KBM-7 (cell line): ENCODE data around the gene SLC7A5.
"Not testable (repeated sequence)": the region's sequence is repeated elsewhere in the genome, so short reads cannot be mapped to it uniquely, and the experiment has no call there.

Experiments used
- DNase-seq: peaks from one replicate; pipeline ENCODE4 v3.0.0-alpha.2; 2015
- in situ Hi-C: fragments of 300-500 bp; cut with MboI; formaldehyde crosslinking; loops from 2 replicates; pipeline ENCODE4 v1.14.3; 2020; ENCODE audit warnings: low sequenced_read_pairs, low pct_unique_long_range_greater_than_20kb, mixed read lengths

SLC7A5 gene

DNA sequence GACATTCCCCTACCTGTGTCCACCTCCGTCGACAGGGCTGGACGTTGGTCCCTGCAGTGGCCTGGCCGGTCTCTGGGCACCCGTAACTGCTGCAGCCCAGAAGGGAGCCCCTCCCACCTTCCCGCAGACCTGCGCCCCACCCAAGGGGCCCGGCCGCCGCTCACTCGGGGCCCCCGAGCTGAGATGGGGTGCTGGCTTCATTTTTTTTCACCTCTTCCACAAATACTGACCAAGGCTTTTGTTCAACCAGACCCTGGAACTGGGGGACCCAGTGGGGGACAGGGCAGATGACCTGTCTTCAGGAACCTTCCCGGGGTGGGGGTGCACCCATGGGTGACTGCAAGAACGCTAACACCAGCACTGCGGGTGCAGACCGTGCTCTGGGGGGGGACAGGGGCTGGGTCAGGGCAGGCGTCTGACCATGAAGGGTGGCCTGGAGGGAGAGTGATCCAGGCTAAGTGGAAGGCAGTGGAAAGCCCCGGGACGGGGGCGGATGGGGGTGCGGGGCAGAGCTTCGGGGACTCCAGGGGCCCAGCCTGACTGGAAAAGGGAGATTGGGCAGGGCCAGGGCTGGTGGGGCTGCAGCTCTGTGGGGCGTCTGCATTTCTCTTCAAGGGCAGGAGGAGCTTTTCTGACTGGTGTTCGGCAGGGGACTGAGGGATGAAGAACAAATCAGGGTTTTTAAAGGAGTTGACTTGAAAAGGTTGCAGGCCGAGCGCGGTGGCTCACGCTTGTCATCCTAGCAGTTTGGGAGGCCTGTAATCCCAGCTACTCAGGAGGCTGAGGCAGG lies 42.3 kb downstream of the SLC7A5 start:
- no peak for DNase-seq
- in situ Hi-C loops = no loop called here

DNA sequence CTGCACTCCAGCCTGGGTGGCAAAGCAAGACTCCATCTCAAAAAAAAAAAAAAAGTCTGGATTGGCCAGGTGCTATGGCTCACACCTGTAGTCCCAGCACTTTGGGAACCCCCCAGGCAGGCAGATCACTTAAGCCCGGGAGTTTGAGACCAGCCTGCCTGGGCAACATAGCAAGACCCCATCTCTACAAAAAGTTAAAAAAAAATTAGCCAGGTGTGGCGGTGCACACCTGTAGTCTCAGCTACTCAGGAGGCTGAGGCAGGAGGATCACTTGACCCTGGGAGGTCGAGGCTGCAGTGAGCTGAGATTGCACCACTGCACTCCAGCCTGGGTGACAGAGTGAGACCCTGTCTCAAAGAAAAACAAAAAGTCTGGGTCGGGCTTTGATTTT lies 42.9 kb downstream of the SLC7A5 start:
- in situ Hi-C loops, DNase-seq: not testable (repeated sequence)

DNA sequence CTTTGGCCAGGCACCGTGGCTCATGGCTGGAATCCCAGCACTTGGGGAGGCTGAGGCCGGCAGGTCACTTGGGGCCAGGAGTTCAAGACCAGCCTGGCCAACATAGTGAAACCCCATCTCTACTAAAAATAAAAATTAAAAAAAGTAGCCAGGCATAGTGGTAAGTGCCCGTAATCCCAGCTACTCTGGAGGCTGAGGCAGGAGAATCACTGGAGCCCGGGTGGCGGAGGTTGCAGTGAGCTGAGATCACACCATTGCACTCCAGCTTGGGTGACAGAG lies 43.5 kb downstream of the SLC7A5 start:
- in situ Hi-C loops, DNase-seq: not testable (repeated sequence)

DNA sequence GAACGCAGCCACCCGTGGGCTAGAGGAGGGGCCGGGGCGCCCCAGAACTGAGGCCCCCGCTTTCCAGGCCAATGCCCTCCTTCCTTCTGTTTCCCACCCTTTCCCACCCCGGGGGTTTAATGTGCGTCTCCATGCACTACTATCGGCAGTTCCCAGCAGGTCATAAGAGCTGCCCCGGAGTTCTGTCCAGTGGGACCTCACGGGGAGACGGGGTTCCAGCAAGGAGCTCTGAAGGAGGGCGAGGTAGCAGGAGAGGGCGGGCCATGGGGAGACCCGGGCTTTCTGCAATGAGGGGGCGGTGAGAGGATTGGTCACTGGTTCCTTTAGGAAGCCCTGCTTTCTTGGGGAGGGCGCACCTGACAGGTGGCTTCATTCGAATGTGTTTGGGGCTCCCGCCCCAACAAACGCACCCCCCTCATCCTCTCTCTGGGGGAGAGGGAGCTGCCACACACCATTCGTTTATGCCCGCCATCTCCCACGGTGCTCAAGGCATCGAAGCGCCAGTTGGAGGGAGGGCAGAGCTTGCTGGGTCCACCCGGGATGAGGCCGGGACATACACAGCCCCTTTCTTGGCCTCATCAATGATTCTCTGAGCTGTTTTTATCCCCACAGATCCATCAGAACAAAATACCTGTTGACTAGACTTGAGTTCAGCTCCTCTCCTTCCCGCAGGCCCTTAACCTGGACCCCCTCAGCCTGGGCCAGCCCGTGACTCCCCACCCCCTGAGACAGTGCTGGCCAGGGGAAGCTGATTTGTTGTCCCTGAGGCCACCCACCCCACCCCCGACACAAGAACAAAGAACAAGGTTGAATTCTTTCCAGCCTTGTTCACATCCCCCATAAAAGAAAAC lies 44.1 kb downstream of the SLC7A5 start:
- DNase-seq = no peak
- in situ Hi-C loops = no loop called here

DNA sequence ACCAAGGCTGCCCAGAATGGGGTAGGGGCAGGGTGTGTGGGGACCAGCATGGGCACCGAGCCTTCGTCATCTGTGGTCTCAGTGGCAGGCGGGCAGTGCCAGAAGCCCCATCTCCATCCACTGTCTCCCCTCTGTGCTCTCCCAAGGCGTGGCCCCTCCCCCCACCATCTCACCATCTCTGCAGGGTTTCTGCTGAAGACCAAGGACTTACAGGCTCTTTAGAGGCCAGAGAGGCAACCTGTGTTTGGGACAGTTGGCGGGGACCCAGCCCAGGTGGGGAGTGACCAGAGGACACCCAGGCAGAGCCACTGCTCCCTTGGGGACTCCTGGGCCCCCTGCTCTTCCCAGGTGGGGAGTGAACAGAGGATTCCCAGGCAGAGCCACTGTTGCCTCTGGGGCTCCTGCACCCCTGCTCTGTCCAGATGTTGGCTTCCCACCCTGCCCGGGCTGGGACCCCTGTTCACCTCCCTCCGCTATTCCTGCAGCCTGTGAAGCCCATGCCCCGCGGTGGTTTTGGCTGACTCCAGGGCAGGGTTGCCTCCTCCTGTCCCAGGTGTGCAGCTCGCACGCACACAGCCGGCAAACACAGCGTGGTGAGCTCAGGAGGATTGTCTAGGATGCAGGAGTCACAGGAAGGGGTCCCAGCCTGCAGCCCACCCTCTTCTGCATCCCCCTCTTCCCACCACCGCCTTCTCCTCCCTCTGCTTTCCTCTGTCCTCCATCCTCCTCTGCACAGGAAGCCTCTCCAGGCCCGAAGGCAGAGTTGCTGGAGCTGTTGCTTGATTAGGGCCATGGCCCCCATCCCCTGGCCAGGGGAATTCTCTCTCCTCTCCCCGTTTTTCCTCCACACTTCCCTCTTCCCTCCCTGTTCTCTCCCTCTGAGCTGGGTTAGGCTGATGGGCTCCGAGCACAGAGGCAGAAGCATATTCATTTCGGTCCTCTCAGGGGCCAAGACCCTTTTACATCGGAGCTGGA lies 45.0 kb downstream of the SLC7A5 start:
- in situ Hi-C loops = no loop called here
- DNase-seq = no peak

DNA sequence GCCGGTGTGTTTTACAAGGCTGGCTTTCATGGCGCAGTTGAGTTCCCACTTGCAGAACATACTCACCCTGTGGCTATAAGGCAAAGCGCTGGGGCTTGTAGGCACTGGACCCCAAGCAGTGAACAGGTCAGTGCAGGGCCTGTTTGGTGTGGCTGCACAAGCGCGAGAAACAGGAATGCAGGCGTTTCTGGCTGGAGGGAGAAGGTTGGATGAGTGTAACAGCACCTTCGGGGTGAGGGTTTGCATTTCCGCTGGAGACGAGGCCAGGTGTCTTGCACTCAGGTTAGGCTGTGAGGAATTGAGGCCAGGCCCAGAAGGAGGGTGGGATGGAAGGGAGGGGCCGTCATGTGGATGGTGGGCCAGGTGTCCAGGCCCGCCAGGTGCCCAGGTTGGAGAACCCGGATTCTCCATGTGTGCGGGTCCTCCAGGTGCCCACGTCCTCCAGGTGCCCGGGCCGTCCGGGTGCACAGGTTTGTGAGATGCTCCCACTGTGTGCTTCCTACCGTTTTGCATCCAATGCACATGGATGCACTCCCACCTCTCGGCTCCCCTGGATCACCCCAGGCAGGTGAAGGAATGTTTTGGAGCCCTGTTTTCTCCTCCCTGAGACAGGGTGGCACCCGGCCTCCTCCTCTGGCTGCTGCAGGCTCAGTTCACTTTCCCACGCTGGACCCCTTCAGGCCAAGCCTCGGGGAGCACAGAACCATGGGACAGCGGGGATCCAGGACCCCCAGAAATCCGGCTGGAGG lies 46.0 kb downstream of the SLC7A5 start:
- in situ Hi-C loops = no loop called here
- no peak for DNase-seq

DNA sequence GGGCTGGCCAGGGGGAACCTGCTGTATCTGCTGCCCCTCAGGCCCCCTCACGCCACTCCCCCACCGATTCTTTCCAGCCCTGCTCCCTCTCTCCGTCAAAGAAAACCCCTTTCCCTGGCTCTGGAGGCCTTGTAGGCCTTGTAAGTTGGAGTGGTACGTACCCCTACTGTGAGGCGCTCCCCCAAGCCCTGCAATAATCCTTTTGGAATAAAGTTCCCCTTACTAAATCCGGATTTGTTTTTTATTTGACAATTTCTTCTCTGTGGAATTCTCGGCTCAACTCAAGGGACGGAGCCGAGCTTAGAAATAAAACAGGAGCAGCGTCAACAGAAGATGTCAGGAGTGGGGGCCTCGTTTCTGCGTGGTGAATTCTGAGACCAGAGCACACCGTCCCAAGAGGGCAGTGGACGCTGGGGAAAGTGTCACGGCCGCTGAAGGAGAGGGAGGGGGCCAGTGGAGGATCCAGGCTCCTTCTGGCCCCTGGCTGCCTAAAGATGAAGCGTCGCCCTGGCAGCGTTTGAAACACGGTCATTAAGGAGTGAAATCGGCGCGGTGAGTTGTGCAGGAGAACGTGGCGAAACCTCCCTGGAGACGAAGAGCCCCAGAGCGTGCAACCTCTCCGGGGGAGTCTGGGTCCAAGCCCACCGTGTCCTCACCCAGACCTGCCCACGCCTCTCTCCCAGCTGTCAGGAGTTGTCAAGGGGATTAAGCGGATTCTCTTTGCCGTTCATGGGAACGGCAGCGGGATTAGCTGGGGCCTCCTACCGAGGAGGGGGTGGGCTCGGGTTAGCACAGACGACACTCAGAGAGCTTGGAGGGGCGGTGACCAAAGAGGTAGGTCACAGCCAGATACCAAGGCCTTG lies 47.0 kb downstream of the SLC7A5 start:
- no peak for DNase-seq
- in situ Hi-C loops = no loop called here

DNA sequence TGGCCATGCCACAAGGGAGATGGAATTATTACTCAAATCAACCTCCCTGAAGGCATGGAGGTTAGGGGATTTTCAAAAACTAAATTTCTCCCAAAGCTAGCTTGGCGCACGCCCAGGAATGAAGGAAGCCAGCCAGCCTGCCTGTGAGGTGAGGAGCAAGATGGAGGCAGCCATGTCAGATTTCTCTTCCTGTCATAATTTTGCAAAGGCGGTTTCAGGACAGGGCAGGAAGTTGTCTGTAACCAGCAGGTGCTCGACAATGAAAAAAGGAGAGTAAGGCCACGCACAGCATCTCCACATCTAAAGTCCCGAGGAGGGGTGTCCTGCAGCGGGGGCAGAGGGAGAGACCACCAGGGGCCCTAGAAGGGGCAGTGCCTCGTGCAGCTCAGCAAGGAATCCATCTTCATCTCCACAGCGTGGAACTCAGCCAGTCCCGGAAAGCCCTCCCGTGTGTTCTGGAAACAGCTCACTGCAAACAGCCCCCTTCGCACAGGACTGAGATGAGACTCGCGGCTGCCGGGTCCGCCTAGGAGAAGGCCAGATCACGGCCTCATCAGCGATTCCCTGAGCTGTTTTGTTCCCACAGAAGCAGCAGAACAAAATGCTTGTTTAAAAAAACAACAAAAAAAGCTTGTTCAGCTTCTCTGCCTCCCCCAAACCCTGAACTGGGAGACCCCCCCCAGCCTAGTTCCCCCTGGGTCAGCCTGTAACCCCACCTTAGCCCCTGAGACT lies 47.8 kb downstream of the SLC7A5 start:
- in situ Hi-C loops = no loop called here
- DNase-seq = no peak

DNA sequence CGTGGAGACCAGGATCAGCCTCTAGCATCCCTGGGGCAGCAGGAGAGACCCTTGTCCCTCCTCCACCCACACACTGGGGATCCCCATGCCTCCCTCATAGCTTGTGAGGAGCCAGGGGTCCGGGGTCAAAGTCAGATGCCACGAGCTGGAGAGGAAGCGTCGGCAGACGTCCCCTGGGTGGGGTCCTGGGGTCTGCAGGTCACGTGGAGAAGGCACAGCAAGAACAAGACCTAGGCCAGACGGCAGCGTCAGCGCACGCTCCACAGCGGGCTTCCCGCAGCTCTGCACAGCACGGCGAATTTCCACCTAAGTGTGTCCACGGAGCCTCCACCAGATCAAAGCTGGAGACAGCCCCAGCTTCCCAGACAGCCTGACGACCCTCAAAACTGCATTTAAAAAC lies 49.3 kb downstream of the SLC7A5 start:
- DNase-seq = no peak
- in situ Hi-C loops = no loop called here

DNA sequence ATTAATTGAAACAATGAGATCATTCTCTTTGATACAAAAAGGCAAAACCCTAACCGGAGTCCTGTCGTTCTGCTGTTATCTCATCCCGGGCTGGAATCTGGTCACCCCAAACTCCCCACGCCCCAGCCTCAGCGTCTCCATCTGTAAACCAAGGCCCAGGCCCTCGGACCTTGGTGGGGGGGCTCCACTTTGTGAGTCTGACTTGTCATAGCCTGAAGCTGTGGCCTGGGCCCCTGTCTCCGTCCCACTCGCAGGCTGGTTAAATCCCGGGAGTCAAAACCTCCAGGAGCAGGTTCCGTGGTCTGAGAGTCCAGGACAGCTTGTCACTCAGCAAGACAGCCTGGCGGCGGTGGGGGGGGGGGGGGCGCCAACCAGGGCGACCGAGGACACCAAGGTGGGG lies 50.0 kb downstream of the SLC7A5 start:
- in situ Hi-C loops = no loop called here
- no peak for DNase-seq

DNA sequence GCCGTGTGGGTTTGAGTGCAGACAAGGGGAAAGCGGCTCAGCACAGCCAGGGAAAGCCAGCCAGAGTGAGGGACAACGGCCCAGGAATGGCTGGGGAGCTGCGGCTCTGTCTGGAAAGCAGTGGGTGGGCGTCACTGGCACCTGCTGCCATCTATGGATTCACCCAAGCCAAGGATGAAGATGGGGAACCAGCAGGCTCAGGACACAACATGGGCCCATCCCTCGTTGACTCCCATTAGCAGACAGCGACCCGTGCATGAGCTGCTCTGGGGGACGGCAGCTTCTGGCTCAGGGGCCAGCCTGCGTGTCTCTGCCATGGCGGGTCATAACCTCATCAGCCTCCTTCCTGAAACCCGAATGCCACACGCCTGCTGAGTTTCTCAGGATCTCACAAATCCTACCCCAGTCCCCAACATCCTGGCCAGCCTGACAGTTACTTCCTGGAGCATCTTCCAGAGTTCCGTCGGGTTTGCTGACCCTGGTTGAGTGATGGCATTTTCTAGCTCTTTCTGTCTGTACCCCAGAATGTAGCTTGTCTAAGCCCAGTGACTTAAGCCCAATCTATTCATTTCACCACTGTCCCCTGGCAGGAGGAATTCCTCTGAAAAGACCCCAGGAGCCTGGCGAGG lies 50.7 kb downstream of the SLC7A5 start:
- DNase-seq = no peak
- in situ Hi-C loops = no loop called here

DNA sequence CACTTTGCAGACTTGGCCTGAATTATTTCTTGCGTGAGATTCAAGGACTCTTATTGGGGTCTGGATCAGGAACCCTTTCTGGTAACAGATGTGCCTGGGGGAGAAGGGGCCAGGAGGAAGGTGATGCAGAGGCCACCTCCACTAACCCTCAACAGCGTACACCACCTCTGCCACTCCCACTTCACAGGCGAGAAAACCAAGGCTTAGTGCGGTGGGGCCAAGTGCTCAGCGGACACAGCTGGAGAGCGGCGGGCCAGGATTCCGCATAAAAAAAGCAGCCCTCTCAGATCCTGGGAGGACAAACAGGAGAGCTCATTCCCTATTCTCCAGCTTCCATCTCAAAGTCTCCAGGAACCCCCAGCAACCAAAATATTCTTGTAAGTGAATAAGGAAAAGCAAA lies 51.4 kb downstream of the SLC7A5 start:
- in situ Hi-C loops = no loop called here
- DNase-seq = no peak

DNA sequence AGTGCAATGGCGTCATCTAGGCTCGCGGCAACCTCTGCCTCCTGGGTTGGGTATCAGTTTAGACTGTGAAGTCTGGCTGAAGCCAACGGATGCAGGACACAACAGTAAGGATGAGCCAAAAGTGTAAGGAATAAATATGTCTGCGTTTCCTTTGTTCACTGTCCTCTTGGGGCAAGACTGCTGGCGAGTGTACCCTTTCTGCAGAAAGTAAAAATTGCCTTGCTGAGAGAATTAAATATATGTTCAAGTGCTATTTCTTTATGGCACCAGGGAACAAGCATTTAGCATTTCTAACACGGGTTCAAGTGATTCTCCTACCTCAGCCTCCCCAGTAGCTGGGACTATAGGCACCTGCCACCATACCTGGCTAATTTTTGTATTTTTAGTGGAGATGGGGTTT lies 51.9 kb downstream of the SLC7A5 start:
- DNase-seq, in situ Hi-C loops: not testable (repeated sequence)

DNA sequence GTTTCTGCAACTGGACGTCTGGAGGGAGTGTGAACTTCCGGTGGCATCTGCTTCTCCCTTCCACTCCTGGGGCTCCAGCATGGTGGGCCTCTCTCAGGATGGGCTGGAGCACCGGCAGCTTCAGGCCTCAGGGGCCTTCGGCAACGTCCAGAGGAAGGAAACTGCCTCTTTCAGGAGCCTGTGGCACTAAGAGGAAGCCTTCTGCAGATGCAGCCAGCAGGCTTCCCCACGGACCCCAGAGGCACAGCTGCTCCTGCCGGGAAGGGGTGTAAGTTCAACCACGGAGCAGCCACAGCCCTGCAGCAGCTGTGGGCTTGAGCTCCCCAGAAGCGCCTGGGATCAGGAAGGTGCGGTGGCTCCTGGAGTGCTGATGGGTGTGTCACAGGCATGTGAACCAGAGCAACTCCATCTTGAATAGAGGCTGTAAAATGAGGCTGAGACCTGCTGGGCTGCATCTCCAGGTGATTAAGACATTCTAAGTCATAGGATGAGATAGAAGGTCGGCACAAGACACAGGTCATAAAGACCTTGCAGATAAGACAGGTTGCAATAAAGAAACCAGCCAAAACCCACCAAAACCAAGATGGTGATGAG lies 52.7 kb downstream of the SLC7A5 start:
- in situ Hi-C loops = no loop called here
- DNase-seq = peak; percentile 50

DNA sequence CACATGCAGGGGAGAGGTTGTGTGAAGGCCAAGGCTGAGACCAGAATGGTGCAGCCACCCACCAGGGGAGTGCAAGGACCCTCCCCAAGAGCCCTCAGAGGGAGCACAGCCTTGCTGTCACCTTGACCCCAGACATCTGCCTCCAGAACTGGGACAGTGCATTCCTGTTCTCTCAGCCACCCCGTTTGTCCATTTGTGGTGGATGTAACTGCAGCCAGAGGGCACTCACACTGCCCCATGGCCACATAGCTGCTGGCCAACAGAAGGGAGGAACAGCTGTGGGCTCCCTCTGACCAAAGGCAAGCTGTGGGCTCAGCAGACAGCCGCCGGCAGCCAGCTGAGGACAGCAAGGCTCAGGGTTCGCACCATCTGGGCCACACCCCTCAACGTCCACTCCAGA lies 53.7 kb downstream of the SLC7A5 start:
- in situ Hi-C loops = no loop called here
- no peak for DNase-seq

DNA sequence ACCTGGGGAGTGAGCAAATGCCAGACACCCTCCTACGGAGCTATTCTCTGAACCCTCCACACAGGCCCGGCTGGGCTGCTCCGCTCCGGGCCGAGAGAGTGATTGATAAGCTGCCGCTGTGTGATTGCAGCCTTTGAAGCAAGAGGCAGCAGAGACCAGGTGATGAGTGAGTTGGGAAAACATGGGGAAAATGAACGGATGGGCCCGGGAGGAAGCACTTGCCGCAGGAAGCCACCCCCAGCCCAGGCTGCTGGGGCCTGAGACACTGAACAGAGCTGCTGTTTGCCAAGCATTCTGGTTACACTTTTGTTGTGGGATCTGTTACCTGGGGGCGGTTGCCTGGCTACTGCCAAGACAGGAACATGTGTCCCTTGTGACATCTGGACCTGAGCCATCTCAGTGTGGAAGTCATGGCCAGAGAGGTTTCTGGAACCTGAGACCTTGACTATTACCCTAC lies 57.1 kb downstream of the SLC7A5 start:
- DNase-seq = no peak
- in situ Hi-C loops = no loop called here

DNA sequence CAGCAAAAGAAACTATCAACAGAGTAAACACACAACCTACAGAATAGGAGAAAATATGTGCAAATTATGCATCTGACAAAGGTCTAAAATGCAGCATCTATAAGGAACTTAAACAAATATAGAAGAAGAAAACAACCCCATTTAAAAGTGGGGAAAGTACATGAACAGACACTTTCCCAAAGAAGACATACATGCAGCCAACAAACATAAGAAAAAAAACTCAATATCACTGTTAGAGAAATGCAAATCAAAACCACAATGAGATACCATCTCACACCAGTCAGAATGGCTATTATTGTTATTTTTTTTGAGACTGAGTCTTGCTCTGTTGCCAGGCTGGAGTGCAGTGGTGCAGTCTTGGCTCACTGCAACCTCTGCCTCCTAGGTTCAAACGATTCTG lies 57.9 kb downstream of the SLC7A5 start:
- in situ Hi-C loops = not testable (repeated sequence)

More for the DNA sequence above, 57.9 kb downstream of the SLC7A5 start:
- DNase-seq = not testable (repeated sequence)
